Natural killer cell (primary cell): ENCODE results near the gene ADI1. TPM values are rescaled to one million over a fixed set of nuclear protein-coding genes. Genes with fewer than 3 reads are reported as not detected.

Source experiments
- ATAC-seq, 3 donors: fragments of 150-1000 bp in 2 of 3; fragments of 200-7000 bp in 1 of 3; cut with Tn5 transposase; 1 replicate in 1 of 3; 2 replicates in 2 of 3; pipeline ENCODE4 v1.10.0; 2021; ENCODE audit warnings: mild to moderate bottlenecking in 2 of 3, moderate library complexity in 2 of 3
- DNase-seq, 2 donors: peaks; one replicate each; pipeline versions ENCODE4 v3.0.0 to v3.0.0-alpha.2; 2013 to 2021; ENCODE audit warnings: mixed read lengths in 1 of 2
- H3K27ac ChIP-seq: one replicate; pipeline ENCODE4 v1.5.1; 2013; ENCODE audit warnings: mild to moderate bottlenecking, low read length
- H3K27me3 ChIP-seq: one replicate; pipeline ENCODE4 v1.6.1; 2013; ENCODE audit warnings: low read length; ENCODE audit not compliant: control insufficient read depth, insufficient read depth
- H3K36me3 ChIP-seq: one replicate; pipeline ENCODE4 v1.6.1; 2013; ENCODE audit warnings: low read length; ENCODE audit not compliant: control insufficient read depth, insufficient read depth
- H3K4me1 ChIP-seq: one replicate; pipeline ENCODE4 v1.6.1; 2013; ENCODE audit warnings: low read length; ENCODE audit not compliant: control insufficient read depth, insufficient read depth
- H3K4me3 ChIP-seq: one replicate; pipeline ENCODE4 v1.5.1; 2013; ENCODE audit warnings: low read length
- H3K9me3 ChIP-seq: one replicate; pipeline ENCODE4 v1.6.1; 2013; ENCODE audit warnings: low read length; ENCODE audit not compliant: control insufficient read depth, insufficient read depth
- H3K27ac Mint-ChIP-seq, 2 donors: one replicate each; pipeline ENCODE4 v1.8.0; 2022; ENCODE audit warnings: mild to moderate bottlenecking in 2 of 2, mixed read lengths in 2 of 2, moderate library complexity in 1 of 2
- H3K27me3 Mint-ChIP-seq, 2 donors: one replicate each; pipeline ENCODE4 v1.8.0; 2022; ENCODE audit warnings: low read depth in 2 of 2, mixed read lengths in 2 of 2
- H3K36me3 Mint-ChIP-seq: one replicate; pipeline ENCODE4 v1.8.0; 2022; ENCODE audit warnings: mixed read lengths
- H3K4me1 Mint-ChIP-seq, 2 donors: one replicate each; pipeline ENCODE4 v1.8.0; 2022; ENCODE audit warnings: mixed read lengths in 2 of 2
- H3K4me3 Mint-ChIP-seq: one replicate; pipeline ENCODE4 v1.8.0; 2022; ENCODE audit warnings: mild to moderate bottlenecking, moderate library complexity, mixed read lengths
- H3K9me3 Mint-ChIP-seq, 2 donors: one replicate each; pipeline ENCODE4 v1.8.0; 2022; ENCODE audit warnings: mixed read lengths in 2 of 2
- CTCF ChIP-seq: fragments of 200-600 bp; IDR thresholded peaks from one replicate; pipeline ENCODE4 v1.8.0; 2022; ENCODE audit warnings: antibody characterized with exemption
- WGBS: methylation state at CpG from one replicate; pipeline ENCODE4 v1.1.7; 2013; ENCODE audit warnings: missing lambda C conversion rate; ENCODE audit not compliant: insufficient coverage; 5-methylcytosine and 5-hydroxymethylcytosine counted together
- intact Hi-C: fragments of 100-400 bp; cut with micrococcal nuclease; formaldehyde crosslinking; loops from one replicate; pipeline ENCODE4 v1.14.2; 2022
- total RNA-seq, 4 donors: library from RNA; stranded (reverse); fragments of 120-200 nt in 1 of 4; gene quantifications; one replicate each; pipeline versions ENCODE4 v1.2.3 to v1.2.4, GENCODE V29; 2013 to 2022

Gene ADI1
- total RNA-seq, 3 donors from 2014 or later (not counting 1 experiment from before 2014, with no cell fraction given), result 15.9 to 23.0 (median 17.4) TPM

GRCh38 chr2:3461801-3462492 is 57.4 kb downstream of the ADI1 start:
- peak in 1 of 2 donors; percentile 76 for DNase-seq
- intact Hi-C loops, result no loop called here
- peak; percentile 93 for TF ChIP-seq CTCF
- Mint-ChIP-seq H3K4me1 (peaks cover 3 to 6% of the 10 kb centered on the region in 2 donors), H3K27ac (no peak overlapping the region), H3K36me3 (no peaks in the 10 kb centered on the region), H3K4me3 (no peak overlapping the region), H3K9me3 (no peaks in the 10 kb centered on the region), H3K27me3 (no peaks in the 10 kb centered on the region)
- H3K4me1 ChIP-seq, result peaks cover 4% of the 10 kb centered on the region
- ATAC-seq, result peak; percentile 75 to 90 (median 82)
- 82% methylated on average over 12 of the region's 12 CpGs for WGBS
- H3K27ac ChIP-seq, result peak overlapping the region; percentile 39
- H3K4me3 ChIP-seq, result no peak overlapping the region
- H3K36me3 ChIP-seq, result peaks cover 43% of the 10 kb centered on the region
- H3K27me3 ChIP-seq, result no peaks in the 10 kb centered on the region
- H3K9me3 ChIP-seq, result no peaks in the 10 kb centered on the region

GRCh38 chr2:3460831-3461800 is 58.2 kb downstream of the ADI1 start:
- no peak overlapping the region for H3K4me3 Mint-ChIP-seq
- no peaks in the 10 kb centered on the region for H3K27me3 ChIP-seq
- H3K4me1 ChIP-seq, result peaks cover 4% of the 10 kb centered on the region
- no peaks in the 10 kb centered on the region for H3K36me3 Mint-ChIP-seq
- H3K9me3 Mint-ChIP-seq, result no peaks in the 10 kb centered on the region
- WGBS, result 92% methylated on average over 37 of the region's 38 CpGs
- H3K27me3 Mint-ChIP-seq, result no peaks in the 10 kb centered on the region
- TF ChIP-seq CTCF, result no peak
- ATAC-seq, result no peak
- no peak for DNase-seq
- H3K9me3 ChIP-seq, result no peaks in the 10 kb centered on the region
- H3K4me3 ChIP-seq, result no peak overlapping the region
- H3K27ac ChIP-seq, result no peak overlapping the region
- intact Hi-C loops, result no loop called here
- no peak overlapping the region for H3K27ac Mint-ChIP-seq
- peaks cover 3 to 6% of the 10 kb centered on the region in 2 donors for H3K4me1 Mint-ChIP-seq
- H3K36me3 ChIP-seq, result peaks cover 38% of the 10 kb centered on the region

DNA sequence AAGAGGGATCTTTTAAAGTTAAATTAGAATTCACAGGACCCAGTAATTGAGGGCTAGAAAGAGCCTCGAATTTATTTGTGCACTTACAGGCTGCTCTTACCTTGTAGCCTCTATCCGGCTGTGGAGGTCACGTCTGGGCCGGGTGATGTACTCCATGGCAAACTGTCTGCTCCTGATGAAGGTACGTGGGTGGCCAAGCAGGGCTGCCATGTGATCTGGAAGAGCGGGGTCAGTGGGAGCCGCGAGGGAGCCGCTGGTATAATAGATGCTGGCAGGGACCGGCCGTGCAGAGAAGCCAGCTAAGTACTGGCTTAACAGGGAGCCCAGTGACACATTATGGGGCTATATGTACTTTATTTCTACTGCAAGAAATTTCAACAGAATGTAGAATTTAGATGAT is 59.2 kb downstream of the ADI1 start:
- Mint-ChIP-seq H3K27me3 (no peaks in the 10 kb centered on the region), H3K4me3 (no peak overlapping the region), H3K4me1 (peaks cover 3 to 6% of the 10 kb centered on the region in 2 donors), H3K27ac (no peak overlapping the region), H3K36me3 (no peaks in the 10 kb centered on the region), H3K9me3 (no peaks in the 10 kb centered on the region)
- H3K27me3 ChIP-seq, result no peaks in the 10 kb centered on the region
- 96% methylated on average over 11 of the region's 11 CpGs for WGBS
- no peak for ATAC-seq
- TF ChIP-seq CTCF, result no peak
- intact Hi-C loops, result no loop called here
- no peak for DNase-seq
- no peak overlapping the region for H3K4me3 ChIP-seq
- H3K4me1 ChIP-seq, result peaks cover 4% of the 10 kb centered on the region
- H3K36me3 ChIP-seq, result peaks cover 29% of the 10 kb centered on the region
- no peaks in the 10 kb centered on the region for H3K9me3 ChIP-seq
- H3K27ac ChIP-seq, result no peak overlapping the region
